Esophagus squamous epithelium (tissue), 5 donors: ENCODE results near the gene FCSK. TPM values are rescaled to one million over a fixed set of nuclear protein-coding genes. Genes with fewer than 3 reads are reported as not detected.
A peak's percentile ranks its signal among the peaks of the same experiment; 100 is the strongest.

ENCODE experiments used
- DNase-seq: peaks from one replicate; lab custom pipeline; 2025; lab: John Stamatoyannopoulos, UW
- H3K27ac ChIP-seq, 4 donors: fragments of 200-600 bp; sonication (generic); one replicate each; pipeline ENCODE4 v1.5.1; 2016 to 2019; ENCODE audit warnings: mild to moderate bottlenecking in 1 of 4
- H3K27me3 ChIP-seq, 4 donors: fragments of 200-600 bp; sonication (generic); 1 replicate in 3 of 4; 2 replicates in 1 of 4; pipeline versions ENCODE4 v1.5.1 to v1.6.0; 2017 to 2021; ENCODE audit warnings: antibody characterized with exemption in 1 of 4
- H3K36me3 ChIP-seq, 3 donors: fragments of 200-600 bp; sonication (generic); one replicate each; pipeline ENCODE4 v1.5.1; 2016 to 2019
- H3K4me1 ChIP-seq, 3 donors: fragments of 200-600 bp; sonication (generic); one replicate each; pipeline ENCODE4 v1.5.1; 2017 to 2019
- H3K4me3 ChIP-seq, 4 donors: fragments of 200-600 bp; sonication (generic); 1 replicate in 3 of 4; 2 replicates in 1 of 4; pipeline ENCODE4 v1.5.1; 2016 to 2019; ENCODE audit warnings: mild to moderate bottlenecking in 2 of 4, moderate library complexity in 1 of 4
- H3K9me3 ChIP-seq, 3 donors: fragments of 200-600 bp; sonication (generic); one replicate each; pipeline ENCODE4 v1.5.1; 2016 to 2019
- POLR2A ChIP-seq, 4 donors: fragments of 450-650 bp; IDR thresholded peaks; one replicate each; pipeline ENCODE4 v1.6.1; 2017; ENCODE audit warnings: antibody characterized with exemption in 4 of 4, mild to moderate bottlenecking in 4 of 4, moderate library complexity in 3 of 4
- WGBS, 2 donors: methylation state at CpG; one replicate each; pipeline ENCODE4 v1.1.5; 2018; 5-methylcytosine and 5-hydroxymethylcytosine counted together
- intact Hi-C: fragments of 100-400 bp; cut with DNase I; formaldehyde crosslinking; loops from one replicate; pipeline ENCODE4 v1.15.0; 2022
- small RNA-seq, 4 donors: library from RNA; depleted of rRNA; stranded (forward); fragments of <200 nt; gene quantifications; one replicate each; pipeline ENCODE3, GENCODE V24; 2016
- total RNA-seq, 4 donors: library from RNA; depleted of rRNA; stranded (reverse); fragments of >200 nt; gene quantifications; one replicate each; pipeline ENCODE4 v1.1.0, GENCODE V29; 2016
- TF ChIP-seq, protein P1 (sequence below), 6 experiments: fragments of 450-650 bp in 4 of 6; fragments of 200-600 bp in 2 of 6; sonication (generic) in 2 of 6; IDR thresholded peaks; one replicate each; pipeline ENCODE4 v1.5.1; 2016 to 2019; ENCODE audit warnings: antibody characterized with exemption in 6 of 6, mild to moderate bottlenecking in 4 of 6, moderate library complexity in 4 of 6
- donor health status: DM: yes; HTN: yes; CAD: no.

The FCSK gene
- total RNA-seq, 4 donors from 2014 or later = 10.2 to 13.0 (median 11.0) TPM

DNA sequence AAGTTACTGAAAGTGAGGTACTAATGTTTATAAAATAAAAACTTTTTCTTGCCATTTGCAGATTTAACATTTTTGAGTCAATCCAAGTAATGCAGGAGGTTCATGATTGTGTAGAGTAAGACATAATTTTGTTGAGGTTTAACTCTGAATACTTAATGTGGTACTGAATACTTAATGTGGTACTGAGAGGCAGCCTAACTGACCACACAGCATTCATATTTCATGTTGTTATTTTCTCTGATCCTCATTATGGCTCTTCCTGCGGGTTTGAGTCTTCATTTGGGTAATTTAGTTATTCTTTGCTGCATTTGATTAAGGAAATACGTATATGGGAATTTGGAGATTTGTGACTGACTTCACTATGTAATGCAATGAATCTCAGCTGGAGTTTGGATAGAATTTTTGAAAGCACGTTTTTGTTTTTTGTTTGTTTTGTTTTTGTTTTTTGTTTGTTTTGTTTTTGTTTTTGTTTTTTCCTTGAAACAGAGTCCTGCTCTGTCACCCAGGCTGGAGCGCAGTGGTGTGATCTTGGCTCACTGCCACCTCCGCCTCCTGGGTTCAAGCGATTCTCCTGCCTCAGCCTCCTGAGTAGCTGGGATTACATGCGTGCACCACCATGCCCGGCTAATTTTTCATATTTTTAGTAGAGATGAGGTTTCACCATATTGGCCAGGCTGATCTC, 73.1 kb downstream of the FCSK start:
- Histone ChIP-seq H3K4me1 (peaks cover 15 to 63% (median 41%) of the 10 kb centered on the region in 3 donors), H3K9me3 (no peaks in the 10 kb centered on the region), H3K4me3 (no peak overlapping the region), H3K36me3 (peaks cover 15 to 67% (median 36%) of the 10 kb centered on the region in 3 donors), H3K27me3 (no peaks in the 10 kb centered on the region), H3K27ac (no peak overlapping the region)
- DNase-seq = no peak
- TF ChIP-seq, protein P1, sequence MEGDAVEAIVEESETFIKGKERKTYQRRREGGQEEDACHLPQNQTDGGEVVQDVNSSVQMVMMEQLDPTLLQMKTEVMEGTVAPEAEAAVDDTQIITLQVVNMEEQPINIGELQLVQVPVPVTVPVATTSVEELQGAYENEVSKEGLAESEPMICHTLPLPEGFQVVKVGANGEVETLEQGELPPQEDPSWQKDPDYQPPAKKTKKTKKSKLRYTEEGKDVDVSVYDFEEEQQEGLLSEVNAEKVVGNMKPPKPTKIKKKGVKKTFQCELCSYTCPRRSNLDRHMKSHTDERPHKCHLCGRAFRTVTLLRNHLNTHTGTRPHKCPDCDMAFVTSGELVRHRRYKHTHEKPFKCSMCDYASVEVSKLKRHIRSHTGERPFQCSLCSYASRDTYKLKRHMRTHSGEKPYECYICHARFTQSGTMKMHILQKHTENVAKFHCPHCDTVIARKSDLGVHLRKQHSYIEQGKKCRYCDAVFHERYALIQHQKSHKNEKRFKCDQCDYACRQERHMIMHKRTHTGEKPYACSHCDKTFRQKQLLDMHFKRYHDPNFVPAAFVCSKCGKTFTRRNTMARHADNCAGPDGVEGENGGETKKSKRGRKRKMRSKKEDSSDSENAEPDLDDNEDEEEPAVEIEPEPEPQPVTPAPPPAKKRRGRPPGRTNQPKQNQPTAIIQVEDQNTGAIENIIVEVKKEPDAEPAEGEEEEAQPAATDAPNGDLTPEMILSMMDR (IDR thresholded peaks at IDR 0.05) = no peak
- TF ChIP-seq POLR2A (IDR thresholded peaks at IDR 0.05) = no peak
- intact Hi-C loops = no loop called here
- 63 to 70% methylated on average over 8 of the region's 8 CpGs for WGBS, 2 donors

DNA sequence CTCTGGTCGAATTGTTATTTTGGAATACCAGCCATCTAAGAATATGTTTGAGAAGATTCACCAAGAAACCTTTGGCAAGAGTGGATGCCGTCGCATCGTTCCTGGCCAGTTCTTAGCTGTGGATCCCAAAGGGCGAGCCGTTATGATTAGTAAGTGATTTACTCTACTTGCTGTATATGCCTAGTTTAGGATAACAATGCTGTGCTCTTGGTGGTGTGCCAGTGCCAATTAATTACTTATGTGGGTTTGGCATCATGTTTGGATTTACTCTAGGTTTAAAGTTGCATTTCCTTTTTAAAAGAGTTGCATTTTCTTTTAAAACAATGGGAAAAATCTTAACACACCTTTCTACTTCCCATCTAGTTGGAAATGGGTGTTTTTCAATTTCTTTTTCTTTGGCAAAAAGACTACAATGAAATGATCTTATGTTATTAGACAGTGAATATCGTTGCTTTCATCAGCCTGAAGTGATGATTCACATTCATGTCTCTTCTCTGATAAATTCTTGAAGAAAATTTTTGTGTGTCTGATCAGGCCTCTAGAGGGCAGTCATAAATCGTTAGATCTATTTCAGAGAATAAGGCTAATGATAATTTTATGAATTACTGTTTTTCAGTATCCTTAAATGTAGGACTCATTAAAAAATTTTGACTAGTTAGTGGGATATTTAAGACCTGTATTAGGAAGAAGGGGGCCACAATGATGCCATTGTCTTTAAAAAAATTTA, 74.8 kb downstream of the FCSK start:
- TF ChIP-seq, protein P1 (IDR thresholded peaks at IDR 0.05) = peak in 4 of 6 experiments; percentile 38 to 69 (median 59)
- no peak for TF ChIP-seq POLR2A (IDR thresholded peaks at IDR 0.05)
- H3K36me3 ChIP-seq = peaks cover 15 to 84% (median 52%) of the 10 kb centered on the region in 3 donors
- H3K27ac ChIP-seq = peak overlapping the region in 1 of 4 donors; percentile 2
- 50 to 60% methylated on average over 8 of the region's 8 CpGs for WGBS, 2 donors
- H3K9me3 ChIP-seq = no peaks in the 10 kb centered on the region
- no peaks in the 10 kb centered on the region for H3K27me3 ChIP-seq
- no peak overlapping the region for H3K4me3 ChIP-seq
- intact Hi-C loops = no loop called here
- no peak for DNase-seq
- peaks cover 11 to 57% (median 39%) of the 10 kb centered on the region in 3 donors for H3K4me1 ChIP-seq

Small RNA genes lying within 50 kb of the gene (small RNA-seq; reads per million reads assigned to genes)
- gene RNU6-23P (0.14 to 0.95 (median 0.21) reads per million in 4 donors), gene RPS27P26 (0 reads per million in 4 donors), gene SNORD111B (241 to 1,433 (median 428) reads per million in 4 donors)

Other genes with a start within 250 kb of the FCSK start
- 10 to 100 TPM; 11.4 to 26.1 (median 16.3) TPM for gene EXOSC6, start 202.7 kb upstream of the FCSK start, total RNA-seq
- 10 to 100 TPM; 30.3 to 50.6 (median 43.4) TPM for gene AARS1, start 165.1 kb upstream of the FCSK start, total RNA-seq
- 10 to 100 TPM; 15.5 to 35.3 (median 24.3) TPM for gene DDX19B, start 155.4 kb upstream of the FCSK start, total RNA-seq
- gene DDX19A, start 107.7 kb upstream of the FCSK start, total RNA-seq = 10 to 100 TPM; 24.6 to 38.9 (median 35.9) TPM
- 1 to 10 TPM in 3 of 4 donors, under 1 TPM in 1; 0.80 to 6.5 (median 3.0) TPM for gene ST3GAL2, start 15.5 kb upstream of the FCSK start, total RNA-seq
- 10 to 100 TPM; 40.3 to 54.0 (median 47.5) TPM for gene COG4, start 69.0 kb downstream of the FCSK start, total RNA-seq
- gene SF3B3, start 69.2 kb downstream of the FCSK start, total RNA-seq = 100 to 1,000 TPM in 3 of 4 donors, 10 to 100 TPM in 1; 77.9 to 145 (median 134) TPM
- gene IL34, start 192.0 kb downstream of the FCSK start, total RNA-seq = 10 to 100 TPM in 2 of 4 donors, 1 to 10 TPM in 2; 3.2 to 26.6 (median 9.1) TPM
- gene MTSS2, start 231.5 kb downstream of the FCSK start, total RNA-seq = 10 to 100 TPM; 15.5 to 39.7 (median 27.5) TPM